Measurements from ENCODE around the gene ABRACL. TPM values are rescaled to one million over a fixed set of nuclear protein-coding genes. Genes with fewer than 3 reads are reported as not detected.
"Not testable (repeated sequence)": the region's sequence is repeated elsewhere in the genome, so short reads cannot be mapped to it uniquely, and the experiment has no call there.

The ABRACL gene
- 25.0 and 25.4 TPM in 2 replicates for total RNA-seq (2014; rRNA removed; shearing (Covaris generic))

- peak; percentile 76 for DNase-seq (ENCODE audit: low spot score)
Measured at GRCh38 chr6:139028658-139029469, at the start of gene ABRACL. ABRACL (plus strand) TSS chr6:139028745; CDS start chr6:139034161, 5,416 bp downstream.

- DNase-seq (ENCODE audit: low spot score): no peak
Measured at GRCh38 chr6:138979365-138979764, 49.2 kb upstream of the ABRACL start.

GRCh38 chr6:138979813-138980668, 48.5 kb upstream of the ABRACL start:
- DNase-seq (ENCODE audit: low spot score): no peak

- no peak for DNase-seq (ENCODE audit: low spot score)
Measured at GRCh38 chr6:138981416-138981815, 47.1 kb upstream of the ABRACL start.

GRCh38 chr6:138986578-138986977, 42.0 kb upstream of the ABRACL start:
- peak; percentile 48 for DNase-seq (ENCODE audit: low spot score)

- no peak for DNase-seq (ENCODE audit: low spot score)
Measured at GRCh38 chr6:138987080-138987642, 41.4 kb upstream of the ABRACL start.

GRCh38 chr6:138987643-138988468, 40.7 kb upstream of the ABRACL start, which contains the start of gene REPS1:
REPS1 (minus strand) TSS chr6:138988253; CDS start chr6:138987682, 571 bp downstream.
- peak; percentile 82 for DNase-seq (ENCODE audit: low spot score)

- no peak for DNase-seq (ENCODE audit: low spot score)
Measured at GRCh38 chr6:138988469-138988834, 40.1 kb upstream of the ABRACL start.

- DNase-seq (ENCODE audit: low spot score): no peak
Measured at GRCh38 chr6:138989098-138989983, 39.2 kb upstream of the ABRACL start.

- DNase-seq (ENCODE audit: low spot score): no peak
Measured at GRCh38 chr6:138991206-138991605, 37.3 kb upstream of the ABRACL start.

- not testable (repeated sequence) for DNase-seq (ENCODE audit: low spot score)
Measured at GRCh38 chr6:138992965-138993364, 35.6 kb upstream of the ABRACL start.

GRCh38 chr6:138993410-138993809, 35.1 kb upstream of the ABRACL start:
- DNase-seq (ENCODE audit: low spot score): peak; percentile 51

- DNase-seq (ENCODE audit: low spot score): no peak
Measured at GRCh38 chr6:138996524-138996923, 32.0 kb upstream of the ABRACL start.

- no peak for DNase-seq (ENCODE audit: low spot score)
Measured at GRCh38 chr6:138997136-138997535, 31.4 kb upstream of the ABRACL start.

GRCh38 chr6:138999949-139000725, 28.4 kb upstream of the ABRACL start:
- no peak for DNase-seq (ENCODE audit: low spot score)

- no peak for DNase-seq (ENCODE audit: low spot score)
Measured at GRCh38 chr6:139003751-139004150, 24.8 kb upstream of the ABRACL start.

GRCh38 chr6:139006477-139006876, 22.1 kb upstream of the ABRACL start:
- DNase-seq (ENCODE audit: low spot score): no peak

- DNase-seq (ENCODE audit: low spot score): no peak
Measured at GRCh38 chr6:139007428-139007827, 21.1 kb upstream of the ABRACL start.

GRCh38 chr6:139008117-139008516, 20.4 kb upstream of the ABRACL start:
- DNase-seq (ENCODE audit: low spot score): no peak
